Smooth muscle cell of the umbilical artery (primary cell): ENCODE results near the gene RHBG. TPM values are rescaled to one million over a fixed set of nuclear protein-coding genes. Genes with fewer than 3 reads are reported as not detected.

Source experiments
- total RNA-seq: library from RNA; depleted of rRNA; stranded (reverse); fragments of >200 nt; gene quantifications from 2 replicates; pipeline ENCODE4 v1.2.3, GENCODE V29; 2014

Gene RHBG
- not detected in 2 replicates for total RNA-seq

DNA sequence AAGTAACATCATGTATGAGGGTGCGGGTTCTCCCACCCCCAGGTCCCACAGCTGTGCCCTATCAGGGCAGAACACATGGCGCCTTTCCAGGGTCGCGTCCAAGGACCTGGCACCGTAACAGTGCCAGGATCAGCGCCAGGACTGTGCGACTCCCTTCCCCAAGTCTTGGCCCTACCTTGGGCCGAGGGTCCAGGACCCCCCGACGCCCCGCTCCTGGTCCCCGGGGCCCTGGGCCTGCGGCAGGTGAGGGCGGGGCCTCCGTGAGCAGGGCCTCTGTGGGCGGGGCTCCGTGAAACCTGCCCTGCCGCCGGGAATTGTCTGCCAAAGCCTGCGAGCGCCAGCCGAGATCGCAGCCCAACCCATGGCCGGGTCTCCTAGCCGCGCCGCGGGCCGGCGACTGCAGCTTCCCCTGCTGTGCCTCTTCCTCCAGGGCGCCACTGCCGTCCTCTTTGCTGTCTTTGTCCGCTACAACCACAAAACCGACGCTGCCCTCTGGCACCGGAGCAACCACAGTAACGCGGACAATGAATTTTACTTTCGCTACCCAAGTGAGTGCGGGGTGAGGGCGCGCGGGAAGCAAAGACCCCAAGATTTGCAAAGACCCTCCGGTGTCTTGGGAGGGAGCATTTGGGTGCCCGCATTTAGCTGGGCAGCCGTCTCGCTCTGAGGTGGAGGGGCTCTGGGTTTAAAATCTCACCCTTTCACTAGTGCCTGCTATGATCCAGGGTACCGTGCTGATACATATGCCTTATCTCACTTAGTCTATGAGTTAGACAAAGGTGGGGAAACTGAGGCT is at the start of gene RHBG:
TSS of gene RHBG (plus strand) at position 323 of the 796 bp plus-strand sequence. CDS start at position 362, 39 bp downstream.

GRCh38 chr1:156338180-156338976 is 30.6 kb upstream of the RHBG start, which contains the start of the genes CCT3 and TSACC:
CCT3 (minus strand) TSS chr1:156338292; CDS start chr1:156338184, 108 bp downstream.
TSACC (plus strand) TSS chr1:156338526; CDS start chr1:156339758, 1,232 bp downstream.

Other genes with a start within 250 kb of the RHBG start
- gene SEMA4A, start 215.6 kb upstream of the RHBG start, total RNA-seq: 0.55 and 0.59 TPM in 2 replicates
- gene SLC25A44, start 175.1 kb upstream of the RHBG start, total RNA-seq: 8.0 and 12.7 TPM in 2 replicates
- 22.0 and 22.9 TPM in 2 replicates for gene PMF1, start 156.2 kb upstream of the RHBG start, total RNA-seq
- gene BGLAP, start 127.0 kb upstream of the RHBG start, total RNA-seq: 0.59 TPM in 1 of 2 replicates, not detected in the other
- 0.28 and 0.59 TPM in 2 replicates for gene PAQR6, start 121.2 kb upstream of the RHBG start, total RNA-seq
- gene SMG5, start 86.4 kb upstream of the RHBG start, total RNA-seq: 43.7 and 73.2 TPM in 2 replicates
- gene TMEM79, start 84.9 kb upstream of the RHBG start, total RNA-seq: 1.3 and 2.1 TPM in 2 replicates
- 37.5 and 60.3 TPM in 2 replicates for gene GLMP, start 73.5 kb upstream of the RHBG start, total RNA-seq
- 0.28 TPM in 1 of 2 replicates, not detected in the other for gene VHLL, start 69.9 kb upstream of the RHBG start, total RNA-seq
- gene CCT3, start 30.9 kb upstream of the RHBG start, total RNA-seq: 501 and 510 TPM in 2 replicates
- gene TSACC, start 30.7 kb upstream of the RHBG start, total RNA-seq: not detected in 2 replicates
- 5.0 and 12.0 TPM in 2 replicates for gene MEF2D, start 131.6 kb downstream of the RHBG start, total RNA-seq
- 1.5 and 14.8 TPM in 2 replicates for gene IQGAP3, start 203.4 kb downstream of the RHBG start, total RNA-seq
- gene TTC24, start 210.5 kb downstream of the RHBG start, total RNA-seq: not detected in 2 replicates
- gene NAXE, start 222.6 kb downstream of the RHBG start, total RNA-seq: 51.7 and 57.9 TPM in 2 replicates
- 13.4 and 20.9 TPM in 2 replicates for gene GPATCH4, start 232.3 kb downstream of the RHBG start, total RNA-seq